HG03520 (cell line): Measurements from ENCODE around the gene NUP35.

Experiments
- ATAC-seq: cut with Tn5 transposase; IDR thresholded peaks from one replicate; pipeline ENCODE4 v1.9.1; 2021; ENCODE audit warnings: mild to moderate bottlenecking, moderate library complexity; ENCODE audit not compliant: unreplicated experiment

The NUP35 gene

DNA sequence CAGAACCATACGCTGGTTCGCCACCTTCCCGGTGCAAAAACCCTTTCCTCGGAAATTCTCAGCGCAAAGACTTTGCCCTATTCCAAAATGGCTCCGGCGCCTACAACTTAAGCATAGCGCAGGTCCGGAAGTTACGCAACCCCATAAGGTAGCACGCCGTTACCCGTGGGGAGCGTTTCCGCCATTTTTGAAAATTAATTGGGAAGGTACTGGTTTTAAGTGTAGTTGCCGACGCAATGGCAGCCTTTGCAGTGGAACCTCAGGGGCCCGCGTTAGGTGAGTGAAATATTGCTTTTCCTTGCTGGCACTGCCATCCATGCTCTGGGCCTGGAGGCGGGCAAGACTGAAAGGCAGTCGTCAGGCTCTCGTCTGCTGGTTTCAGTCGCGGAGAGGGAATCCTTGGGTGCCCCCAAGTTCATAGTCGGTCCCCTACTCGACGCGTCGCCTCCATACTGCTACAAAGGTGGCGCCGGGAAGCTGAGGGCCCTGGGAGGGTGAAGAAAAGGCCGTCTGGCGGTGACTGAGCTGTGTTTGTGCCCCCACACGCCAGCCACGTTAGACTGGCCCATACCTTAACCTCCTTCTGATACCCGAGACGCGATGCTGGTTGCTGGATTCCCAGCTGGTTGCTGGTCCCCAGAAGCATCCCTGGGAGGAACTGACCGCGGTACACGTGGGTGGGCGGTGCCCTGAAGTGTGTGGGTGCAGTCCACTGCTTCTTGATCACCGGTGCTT is at the start of gene NUP35:
Gene NUP35 (plus strand): TSS at position 222 of the 735 bp plus-strand sequence. CDS start 15 bp downstream, at position 237.
- ATAC-seq = peak; percentile 87

GRCh38 chr2:183078163-183078463 is 46.1 kb upstream of the NUP35 start:
- no peak for ATAC-seq

GRCh38 chr2:183078464-183079138 is 45.6 kb upstream of the NUP35 start, which contains the start of gene DUSP19:
Gene DUSP19 (plus strand): TSS chr2:183078747. CDS start chr2:183078934, 187 bp downstream.
- peak; percentile 83 for ATAC-seq

- ATAC-seq = peak; percentile 25
These were observed 45.0 kb upstream of the NUP35 start for GRCh38 chr2:183079139-183079775.

DNA sequence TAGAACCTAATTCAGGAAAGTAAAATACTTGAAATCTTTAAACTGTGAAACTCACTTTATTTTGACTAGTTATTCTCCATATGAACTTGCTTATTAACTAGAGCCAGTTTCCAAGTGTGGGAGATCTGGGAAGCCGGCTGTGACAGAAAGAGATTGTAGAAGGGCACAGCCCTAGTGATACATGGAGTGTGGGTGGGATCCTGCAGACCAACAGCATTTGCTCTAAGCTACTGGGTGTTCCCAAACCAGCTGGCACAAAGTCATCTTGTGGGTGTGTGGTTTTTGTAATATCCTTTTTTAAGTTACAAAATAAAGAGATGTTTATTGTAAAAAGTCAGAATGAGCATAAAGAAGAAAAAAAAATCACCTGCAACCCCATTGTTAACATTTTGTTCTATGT is 42.3 kb upstream of the NUP35 start:
- ATAC-seq = no peak

DNA sequence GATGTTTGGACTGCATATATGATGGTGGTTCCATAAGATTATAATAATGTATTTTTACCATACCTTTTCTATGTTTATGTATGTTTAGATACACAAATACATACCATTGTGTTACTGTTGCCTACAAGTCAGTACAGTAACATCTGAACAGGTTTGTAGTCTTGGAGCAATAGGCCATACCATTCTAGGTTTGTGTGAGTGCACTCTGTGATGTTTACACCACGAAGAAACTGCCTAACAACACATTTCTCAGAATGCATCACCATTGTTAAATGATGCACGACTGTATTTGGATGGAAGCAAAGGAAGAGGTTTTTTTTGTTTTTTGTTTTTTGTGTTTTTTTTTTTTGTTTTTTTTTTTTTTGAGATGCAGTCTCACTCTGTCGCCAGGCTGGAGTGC is 36.2 kb upstream of the NUP35 start:
- no peak for ATAC-seq

DNA sequence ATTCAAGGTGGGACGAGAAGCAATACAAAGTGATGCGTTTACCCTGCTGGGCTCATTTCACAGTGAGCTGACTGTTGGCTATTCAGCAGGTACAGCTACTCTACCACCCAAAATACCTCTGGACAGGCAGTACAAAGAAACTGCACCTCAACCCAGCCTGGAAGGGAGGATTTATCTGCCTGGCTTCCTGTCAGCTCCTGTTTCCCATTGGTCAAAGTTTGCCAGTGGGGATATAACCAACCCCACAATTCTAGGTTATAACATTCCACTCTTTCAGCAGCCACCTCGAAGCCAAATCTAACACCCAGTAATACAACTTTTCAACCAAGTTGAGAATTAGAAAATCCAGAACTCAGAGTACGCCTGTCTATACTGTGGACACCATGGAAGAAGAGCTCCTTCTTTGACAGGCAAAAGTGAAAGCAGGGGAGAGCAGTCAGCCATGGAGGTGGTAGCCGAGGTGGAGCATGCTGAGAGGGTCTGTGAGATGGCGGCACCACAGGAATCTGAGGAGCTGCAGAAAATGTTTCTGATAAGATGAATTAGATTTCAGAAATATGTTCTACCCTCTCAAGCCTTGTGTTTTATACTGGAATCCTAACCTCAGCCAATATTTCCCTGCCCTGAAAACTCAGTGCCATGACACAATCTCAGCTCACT is 34.9 kb upstream of the NUP35 start:
- peak; percentile 49 for ATAC-seq

GRCh38 chr2:183091318-183091953 is 32.8 kb upstream of the NUP35 start:
- no peak for ATAC-seq

DNA sequence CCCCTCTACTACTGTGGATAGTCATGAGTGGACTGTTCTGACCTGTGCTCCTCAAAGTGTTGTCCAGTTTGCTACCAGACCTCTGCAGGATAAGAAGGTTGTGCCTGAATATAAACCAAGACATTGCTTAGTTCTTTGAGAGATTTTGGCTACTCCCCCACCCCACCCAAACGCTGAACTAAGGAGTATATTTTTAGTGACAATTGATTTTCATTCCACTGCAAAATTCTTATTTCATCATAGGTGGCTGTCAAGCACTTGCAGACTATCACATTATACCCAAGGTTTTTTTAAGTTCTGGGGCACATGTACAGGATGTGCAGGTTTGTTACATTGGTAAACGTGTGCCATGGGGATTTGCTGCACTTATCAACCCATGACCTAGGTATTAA is 32.3 kb upstream of the NUP35 start:
- no peak for ATAC-seq

- peak; percentile 73 for ATAC-seq
These were observed 30.2 kb upstream of the NUP35 start for GRCh38 chr2:183093857-183094657.

DNA sequence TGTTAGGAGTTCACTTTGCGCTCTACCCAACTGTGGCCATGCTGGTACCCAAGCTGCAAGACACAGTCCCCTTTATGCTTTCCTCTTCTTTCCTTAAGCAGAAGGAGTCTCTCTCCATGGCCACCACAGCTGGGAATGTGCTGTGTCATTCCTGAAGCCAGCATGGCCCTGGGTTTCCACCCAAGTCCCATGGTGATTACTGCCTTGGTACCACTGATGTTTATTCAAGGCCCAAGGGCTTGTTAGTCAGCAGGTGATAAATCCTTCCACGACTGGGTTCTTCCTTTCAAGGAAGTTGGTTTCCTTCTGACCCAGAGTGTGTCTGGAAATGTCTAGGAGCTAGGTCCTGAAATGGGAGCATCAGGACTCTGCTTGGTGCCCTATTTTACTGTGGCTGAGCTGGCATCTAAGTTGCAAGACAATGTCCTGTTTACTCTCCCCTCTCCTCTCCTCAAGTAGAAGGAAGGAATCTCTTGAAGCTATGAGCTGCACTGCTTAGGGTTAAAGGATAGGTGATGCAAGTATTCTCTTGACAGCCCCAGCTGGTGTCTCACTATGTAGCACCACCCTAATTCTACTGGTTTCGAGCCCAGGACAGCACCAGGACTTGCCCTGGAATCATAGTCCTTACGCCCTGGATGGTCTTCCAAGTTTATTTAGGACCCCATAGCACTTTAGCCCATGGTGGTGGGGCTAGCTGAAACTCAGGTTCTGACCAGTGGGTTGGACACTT is 18.7 kb upstream of the NUP35 start:
- ATAC-seq = no peak

- no peak for ATAC-seq
These were observed 11.7 kb upstream of the NUP35 start for GRCh38 chr2:183112577-183112976.

- ATAC-seq = no peak
These were observed 10.6 kb upstream of the NUP35 start for GRCh38 chr2:183113630-183114029.

- no peak for ATAC-seq
These were observed 7.0 kb upstream of the NUP35 start for GRCh38 chr2:183117226-183117625.

- ATAC-seq = no peak
These were observed 905 bp upstream of the NUP35 start for GRCh38 chr2:183123117-183123958.

- peak; percentile 38 for ATAC-seq
These were observed 353 bp upstream of the NUP35 start for GRCh38 chr2:183123959-183124221.

- ATAC-seq = no peak
These were observed 663 bp downstream of the NUP35 start for GRCh38 chr2:183124957-183125255.

- ATAC-seq = no peak
These were observed 1.6 kb downstream of the NUP35 start for GRCh38 chr2:183125659-183126341.

DNA sequence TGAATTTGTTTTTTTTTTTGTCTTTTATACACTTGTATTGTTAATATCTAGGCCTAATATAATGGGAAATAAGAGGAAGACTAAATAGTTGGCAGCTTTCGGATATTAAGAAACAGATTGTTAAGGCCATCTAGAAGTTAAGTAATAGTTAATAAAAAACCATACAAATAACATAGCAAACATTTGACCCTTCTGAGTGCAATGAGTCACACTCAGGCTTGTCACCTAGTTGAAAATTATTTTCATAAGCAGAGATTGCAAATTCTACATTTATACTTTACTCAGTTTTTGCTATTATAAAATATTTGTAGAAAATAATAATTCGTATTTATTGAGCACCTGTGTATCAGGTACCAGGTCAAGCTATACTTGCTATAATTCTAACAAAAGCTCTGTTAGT is 2.4 kb downstream of the NUP35 start:
- no peak for ATAC-seq
